Skeletal muscle cell (primary cell): Measurements from ENCODE around the gene MMP14.
"Not testable (repeated sequence)": the region's sequence is repeated elsewhere in the genome, so short reads cannot be mapped to it uniquely, and the experiment has no call there.

Experiments
- DNase-seq: peaks from one replicate; pipeline ENCODE4 v3.0.0-alpha.2; 2010; ENCODE audit warnings: low read depth
- H3K4me3 ChIP-seq: 2 replicates; pipeline ENCODE4 v1.5.1; 2011; ENCODE audit warnings: low read depth, mild to moderate bottlenecking, control low read depth, low read length, moderate library complexity

Gene MMP14

DNA sequence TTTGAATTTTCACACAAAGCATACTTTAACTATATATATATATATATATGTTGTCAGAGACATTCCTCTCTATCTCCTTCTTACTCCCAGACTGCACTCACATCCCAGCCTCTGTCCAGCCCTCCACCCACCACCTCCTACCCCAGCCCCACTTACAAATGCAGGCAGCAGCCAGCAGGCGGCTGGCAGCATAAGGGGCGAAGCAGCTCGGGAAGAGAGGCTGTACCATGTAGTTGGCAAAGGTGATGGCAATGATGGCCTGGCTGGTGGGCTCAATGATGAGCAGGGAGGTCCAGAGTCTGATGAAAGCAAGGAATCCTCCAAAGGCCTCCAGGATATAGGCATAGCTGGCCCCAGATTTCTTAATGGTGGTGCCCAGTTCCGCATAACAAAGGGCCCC, 23.6 kb upstream of the MMP14 start:
- H3K4me3 ChIP-seq, result no peak overlapping the region
- no peak for DNase-seq

DNA sequence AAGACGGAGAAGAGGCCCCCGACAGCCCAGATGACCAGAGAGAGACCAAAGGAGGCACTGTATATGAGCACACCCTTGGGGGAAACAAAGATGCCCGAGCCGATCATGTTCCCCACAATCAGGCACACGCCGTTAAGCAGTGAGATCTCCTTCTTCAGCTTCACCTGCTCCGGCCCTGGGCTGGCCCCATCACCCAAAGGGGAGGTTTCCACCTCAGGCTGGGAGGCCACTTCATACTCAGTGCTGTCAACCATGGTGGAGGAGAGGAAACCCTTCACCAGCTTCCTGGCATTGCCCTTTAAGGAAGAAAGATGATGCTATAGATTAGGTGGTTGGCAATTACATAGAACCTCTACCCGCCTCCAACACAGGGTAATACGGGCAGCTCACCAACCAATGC, 23.2 kb upstream of the MMP14 start:
- no peak for DNase-seq
- no peak overlapping the region for H3K4me3 ChIP-seq

DNA sequence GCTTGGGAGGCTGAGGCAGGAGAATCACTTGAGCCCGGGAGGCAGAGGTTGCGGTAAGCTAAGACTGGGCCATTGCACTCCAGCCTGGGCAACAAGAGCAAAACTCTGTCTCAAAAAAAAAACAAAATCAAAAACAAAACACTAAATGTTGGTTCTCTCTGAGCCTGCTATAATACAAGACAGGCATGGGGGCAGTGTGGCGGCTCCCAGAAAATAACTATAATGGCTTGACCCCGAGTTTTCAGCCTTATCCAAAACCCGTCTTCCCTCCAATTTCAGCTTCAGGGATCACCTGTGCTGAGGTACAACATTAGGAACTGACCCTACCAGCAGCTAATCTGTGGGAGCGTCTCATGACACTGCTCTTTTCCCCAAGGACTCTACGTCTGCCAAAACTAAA, 22.0 kb upstream of the MMP14 start:
- no peak for DNase-seq
- no peak overlapping the region for H3K4me3 ChIP-seq

- no peak for DNase-seq
- H3K4me3 ChIP-seq, result peak within 1 kb of the TSS; percentile 2
These were observed 21.3 kb upstream of the MMP14 start, which contains the start of gene SLC7A7 for GRCh38 chr14:22814941-22815713. TSS of gene SLC7A7 (minus strand) at chr14:22815435. CDS start at chr14:22813398, 2,037 bp downstream.

GRCh38 chr14:22819151-22819988, 17.0 kb upstream of the MMP14 start:
- no peak for DNase-seq
- H3K4me3 ChIP-seq, result peak overlapping the region; percentile 22

DNA sequence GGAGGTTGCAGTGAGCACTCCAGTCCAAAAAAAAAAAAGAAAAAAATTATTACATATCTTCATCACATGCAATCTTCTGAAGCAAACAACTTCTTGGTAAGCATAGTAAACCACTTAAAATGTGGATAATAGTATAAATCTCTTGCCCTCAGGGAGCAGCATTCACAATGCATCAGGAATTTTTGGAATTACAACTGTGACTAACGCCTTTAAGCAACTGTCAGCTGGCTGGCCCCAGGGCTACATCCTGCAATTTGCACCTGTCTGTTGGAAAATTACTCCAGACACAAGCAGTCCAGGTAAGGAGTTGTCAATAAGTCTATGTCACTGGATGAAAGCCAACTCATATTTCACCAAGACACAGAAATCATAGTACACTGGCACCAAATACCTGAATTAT, 15.7 kb upstream of the MMP14 start:
- DNase-seq, result no peak

DNA sequence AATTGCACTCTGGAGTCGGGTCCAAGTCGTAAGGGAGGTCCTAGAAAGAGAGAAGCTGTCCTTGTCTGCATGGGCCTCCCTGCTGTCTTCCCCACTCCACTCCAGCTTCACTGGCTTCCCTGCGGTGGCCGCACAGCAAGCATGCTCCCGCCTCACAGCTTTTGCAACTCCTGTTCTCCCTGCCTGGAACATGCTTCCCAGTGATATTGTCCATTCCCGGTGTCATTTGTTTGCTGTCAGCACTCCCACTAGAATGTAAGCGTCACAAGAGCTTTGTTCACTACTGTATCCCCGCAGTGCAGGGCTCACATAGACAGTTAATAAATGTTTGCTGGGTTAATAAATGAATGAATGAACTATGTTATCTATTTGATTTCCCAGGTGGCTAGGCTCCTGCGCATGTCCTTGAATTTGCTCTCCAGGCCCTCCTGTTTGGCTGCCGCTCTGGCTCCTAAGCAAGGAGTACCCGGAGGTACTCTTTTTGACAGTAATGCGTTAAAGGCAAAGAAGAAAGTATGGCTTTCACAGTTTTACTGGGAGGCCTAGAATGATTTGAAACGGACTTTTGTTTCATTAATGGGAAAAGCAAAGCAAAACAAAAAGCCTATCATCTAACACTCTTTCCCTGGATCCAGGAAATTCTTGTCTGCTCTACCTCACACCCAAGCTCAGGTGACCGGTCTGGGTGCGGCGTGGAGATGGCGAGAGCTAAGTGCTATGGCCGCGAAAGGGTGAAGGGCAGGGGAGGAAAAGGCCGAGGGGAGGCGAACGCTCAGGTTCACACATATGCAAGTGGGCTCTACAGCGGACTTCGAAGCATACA, 15.0 kb upstream of the MMP14 start:
- DNase-seq, result no peak
- no peak overlapping the region for H3K4me3 ChIP-seq

More for the DNA sequence above, 15.7 kb upstream of the MMP14 start:
- no peak overlapping the region for H3K4me3 ChIP-seq

DNA sequence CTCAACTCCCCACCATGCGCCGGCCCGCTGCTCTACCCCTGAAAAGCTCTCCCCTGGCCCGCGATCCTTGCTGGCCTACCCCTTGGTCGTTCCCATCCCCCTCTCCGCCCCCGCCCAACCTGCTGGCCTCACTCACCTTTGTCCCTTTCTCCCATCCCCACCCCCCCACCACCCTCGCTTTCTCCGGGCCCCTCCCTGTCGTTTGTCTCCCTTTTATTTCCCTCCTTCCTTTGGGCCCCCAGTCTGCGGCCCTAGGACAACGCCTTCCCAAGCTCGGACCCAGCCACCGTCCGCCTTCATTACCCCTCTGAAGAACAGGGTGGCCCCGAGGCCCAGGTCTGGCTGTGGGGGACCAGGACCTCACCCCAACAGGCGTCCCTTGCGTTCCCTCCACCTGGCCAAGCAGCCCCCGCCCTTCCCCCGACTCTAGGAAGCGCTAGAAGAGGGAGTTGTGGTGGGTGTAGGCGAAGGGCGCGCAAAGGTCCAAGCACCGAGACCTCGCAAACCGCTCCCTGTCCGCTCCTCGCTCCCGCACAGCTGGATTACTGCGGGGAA, 14.3 kb upstream of the MMP14 start:
- H3K4me3 ChIP-seq, result peak overlapping the region; percentile 3

DNA sequence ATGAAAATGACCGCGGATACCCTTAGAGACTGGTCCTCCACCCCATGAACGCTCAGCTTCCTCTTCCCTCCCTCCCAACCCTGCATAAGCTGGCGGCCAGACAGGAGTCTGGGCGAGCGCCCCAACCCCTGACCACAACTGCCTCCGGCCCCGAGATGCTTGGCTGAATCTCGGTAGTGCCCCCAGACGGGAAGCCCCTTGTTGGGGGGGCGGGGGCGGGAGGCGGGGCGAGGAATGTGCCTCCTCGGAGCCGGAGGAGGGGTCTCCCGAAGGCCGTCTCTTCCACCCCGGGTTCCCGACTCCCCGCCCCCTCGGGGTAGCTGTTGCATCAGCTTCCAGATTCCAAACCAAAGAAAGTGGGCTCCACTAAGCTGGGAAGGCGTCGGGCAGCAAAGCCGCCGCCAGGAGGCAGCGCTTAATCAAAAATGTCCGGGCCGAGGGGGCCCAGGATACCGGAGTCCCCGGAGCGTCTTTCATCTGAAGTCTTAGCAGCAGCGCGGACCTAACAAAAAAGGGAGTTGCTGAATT, 13.8 kb upstream of the MMP14 start:
- H3K4me3 ChIP-seq, result peak overlapping the region; percentile 30
- DNase-seq, result peak; percentile 58

More for the DNA sequence above, 14.3 kb upstream of the MMP14 start:
- DNase-seq, result no peak

DNA sequence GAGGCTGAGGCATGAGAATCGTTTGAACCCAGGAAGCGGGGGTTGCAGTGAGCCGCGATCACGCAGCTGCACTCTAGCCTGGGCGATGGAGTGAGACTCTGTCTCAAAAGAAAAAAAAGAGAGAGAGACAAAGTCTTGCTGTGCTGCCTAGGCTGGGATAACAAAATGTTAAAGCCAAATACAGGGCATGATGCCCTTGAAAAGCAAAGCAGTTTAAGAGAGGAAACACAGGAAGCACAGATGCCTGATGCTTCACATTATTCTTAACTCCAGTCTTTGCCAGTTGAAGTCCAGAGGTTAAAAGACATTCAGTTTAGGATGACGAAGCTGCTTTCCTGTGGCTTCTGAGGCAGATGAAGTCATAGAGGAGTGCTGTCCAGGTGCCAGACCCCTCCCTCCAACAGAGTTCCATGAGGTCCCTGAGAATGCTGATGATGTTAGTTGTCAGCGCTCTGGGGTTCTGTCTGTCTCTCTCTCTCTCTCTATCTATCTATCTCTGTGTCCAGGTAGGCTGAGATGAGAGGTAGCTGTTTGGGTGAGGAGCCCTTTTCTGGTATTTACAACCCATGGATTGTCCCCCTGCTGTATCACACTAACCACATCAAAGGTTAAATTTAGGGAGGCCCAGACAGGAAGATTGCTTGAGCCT, 11.6 kb upstream of the MMP14 start:
- no peak overlapping the region for H3K4me3 ChIP-seq
- peak; percentile 88 for DNase-seq

- H3K4me3 ChIP-seq, result peak overlapping the region; percentile 95
- not testable (repeated sequence) for DNase-seq
These were observed 7.2 kb upstream of the MMP14 start for GRCh38 chr14:22829076-22829660.

GRCh38 chr14:22829661-22830442, 6.5 kb upstream of the MMP14 start, which contains the start of gene MRPL52:
TSS of gene MRPL52 (plus strand) at chr14:22829887. CDS start at chr14:22829913, 26 bp downstream.
- peak within 1 kb of the TSS; percentile 95 for H3K4me3 ChIP-seq
- DNase-seq, result no peak

GRCh38 chr14:22830443-22831010, 5.9 kb upstream of the MMP14 start:
- DNase-seq, result no peak
- H3K4me3 ChIP-seq, result peak overlapping the region; percentile 95

GRCh38 chr14:22835505-22835904, 880 bp upstream of the MMP14 start:
- no peak overlapping the region for H3K4me3 ChIP-seq
- DNase-seq, result no peak

GRCh38 chr14:22837114-22837749, 847 bp downstream of the MMP14 start:
- peak overlapping the region; percentile 92 for H3K4me3 ChIP-seq
- DNase-seq, result no peak

GRCh38 chr14:22837750-22838538, 1.6 kb downstream of the MMP14 start:
- no peak for DNase-seq
- peak overlapping the region; percentile 92 for H3K4me3 ChIP-seq
